Measurements from ENCODE around the gene TAL1.

DNA sequence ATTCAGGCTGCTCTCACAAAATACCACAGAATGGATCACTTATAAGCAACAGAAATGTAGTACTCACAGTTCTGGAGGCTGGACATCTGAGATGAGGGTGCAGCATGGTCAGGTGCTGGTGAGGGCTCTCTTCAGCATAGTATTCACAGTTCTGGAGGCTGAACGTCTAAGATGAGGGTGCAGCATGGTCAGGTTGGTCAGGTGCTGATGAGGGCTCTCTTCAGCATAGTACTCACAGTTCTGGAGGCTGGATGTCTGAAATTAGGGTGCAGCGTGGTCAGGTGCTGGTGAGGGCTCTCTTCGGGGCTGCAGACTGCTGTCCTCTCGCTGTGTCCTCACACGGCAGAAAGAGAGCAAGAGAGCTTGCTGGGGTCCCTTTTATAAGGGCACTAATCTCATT is 59.2 kb downstream of the TAL1 start:
- TF ChIP-seq, protein P1, sequence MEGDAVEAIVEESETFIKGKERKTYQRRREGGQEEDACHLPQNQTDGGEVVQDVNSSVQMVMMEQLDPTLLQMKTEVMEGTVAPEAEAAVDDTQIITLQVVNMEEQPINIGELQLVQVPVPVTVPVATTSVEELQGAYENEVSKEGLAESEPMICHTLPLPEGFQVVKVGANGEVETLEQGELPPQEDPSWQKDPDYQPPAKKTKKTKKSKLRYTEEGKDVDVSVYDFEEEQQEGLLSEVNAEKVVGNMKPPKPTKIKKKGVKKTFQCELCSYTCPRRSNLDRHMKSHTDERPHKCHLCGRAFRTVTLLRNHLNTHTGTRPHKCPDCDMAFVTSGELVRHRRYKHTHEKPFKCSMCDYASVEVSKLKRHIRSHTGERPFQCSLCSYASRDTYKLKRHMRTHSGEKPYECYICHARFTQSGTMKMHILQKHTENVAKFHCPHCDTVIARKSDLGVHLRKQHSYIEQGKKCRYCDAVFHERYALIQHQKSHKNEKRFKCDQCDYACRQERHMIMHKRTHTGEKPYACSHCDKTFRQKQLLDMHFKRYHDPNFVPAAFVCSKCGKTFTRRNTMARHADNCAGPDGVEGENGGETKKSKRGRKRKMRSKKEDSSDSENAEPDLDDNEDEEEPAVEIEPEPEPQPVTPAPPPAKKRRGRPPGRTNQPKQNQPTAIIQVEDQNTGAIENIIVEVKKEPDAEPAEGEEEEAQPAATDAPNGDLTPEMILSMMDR (IDR thresholded peaks at IDR 0.05), result no peak
- TF ChIP-seq EP300 (IDR thresholded peaks at IDR 0.05) (no peak), POLR2A (IDR thresholded peaks at IDR 0.05) (no peak)

All from tibial nerve (tissue), 4 donors.